ENCODE measurements around the gene RNF207. TPM values are rescaled to one million over a fixed set of nuclear protein-coding genes. Genes with fewer than 3 reads are reported as not detected.

The RNF207 gene
- total RNA-seq, 1 donor from 2014 or later, result 6.6 TPM

GRCh38 chr1:6180707-6181311 lies 25.1 kb upstream of the RNF207 start:
- DNase-seq (ENCODE audit: low read depth) (no peak), FAIRE-seq (no peak)
- H3K36me3 ChIP-seq (ENCODE audit: control insufficient read depth, insufficient read depth, low read length), result no peaks in the 10 kb centered on the region
- H3K4me3 ChIP-seq (ENCODE audit: low read depth, low read length), result no peak overlapping the region
- no peak for TF ChIP-seq CTCF (IDR thresholded peaks at IDR 0.05; ENCODE audit: insufficient read depth, low read length, severe bottlenecking)
- H3K27me3 ChIP-seq (ENCODE audit: control insufficient read depth, insufficient read depth, low read length), result peaks cover 31% of the 10 kb centered on the region

GRCh38 chr1:6181347-6181770 lies 24.6 kb upstream of the RNF207 start:
- FAIRE-seq (no peak), DNase-seq (ENCODE audit: low read depth) (no peak)
- H3K36me3 ChIP-seq (ENCODE audit: control insufficient read depth, insufficient read depth, low read length), result no peaks in the 10 kb centered on the region
- TF ChIP-seq CTCF (IDR thresholded peaks at IDR 0.05; ENCODE audit: insufficient read depth, low read length, severe bottlenecking), result no peak
- peaks cover 30% of the 10 kb centered on the region for H3K27me3 ChIP-seq (ENCODE audit: control insufficient read depth, insufficient read depth, low read length)
- no peak overlapping the region for H3K4me3 ChIP-seq (ENCODE audit: low read depth, low read length)

- DNase-seq (ENCODE audit: low read depth) (no peak), FAIRE-seq (peak; percentile 94)
- H3K36me3 ChIP-seq (ENCODE audit: control insufficient read depth, insufficient read depth, low read length), result peaks cover 4% of the 10 kb centered on the region
- no peak for TF ChIP-seq CTCF (IDR thresholded peaks at IDR 0.05; ENCODE audit: insufficient read depth, low read length, severe bottlenecking)
- no peak overlapping the region for H3K4me3 ChIP-seq (ENCODE audit: low read depth, low read length)
- peaks cover 11% of the 10 kb centered on the region for H3K27me3 ChIP-seq (ENCODE audit: control insufficient read depth, insufficient read depth, low read length)
These were observed 22.4 kb upstream of the RNF207 start for GRCh38 chr1:6183520-6183989.

GRCh38 chr1:6184083-6184783 lies 21.7 kb upstream of the RNF207 start:
- FAIRE-seq (peak; percentile 32), DNase-seq (ENCODE audit: low read depth) (no peak)
- TF ChIP-seq CTCF (IDR thresholded peaks at IDR 0.05; ENCODE audit: insufficient read depth, low read length, severe bottlenecking), result no peak
- Histone ChIP-seq H3K27me3 (ENCODE audit: control insufficient read depth, insufficient read depth, low read length) (peaks cover 5% of the 10 kb centered on the region), H3K4me3 (ENCODE audit: low read depth, low read length) (no peak overlapping the region), H3K36me3 (ENCODE audit: control insufficient read depth, insufficient read depth, low read length) (peaks cover 6% of the 10 kb centered on the region)

GRCh38 chr1:6185151-6185550 lies 20.8 kb upstream of the RNF207 start:
- no peak for TF ChIP-seq CTCF (IDR thresholded peaks at IDR 0.05; ENCODE audit: insufficient read depth, low read length, severe bottlenecking)
- peaks cover 5% of the 10 kb centered on the region for H3K27me3 ChIP-seq (ENCODE audit: control insufficient read depth, insufficient read depth, low read length)
- DNase-seq (ENCODE audit: low read depth) (no peak), FAIRE-seq (no peak)
- peaks cover 8% of the 10 kb centered on the region for H3K36me3 ChIP-seq (ENCODE audit: control insufficient read depth, insufficient read depth, low read length)
- no peak overlapping the region for H3K4me3 ChIP-seq (ENCODE audit: low read depth, low read length)
